ENCODE data around the gene LIN7B.
A peak's percentile ranks its signal among the peaks of the same experiment; 100 is the strongest.
"Not testable (repeated sequence)": the region's sequence is repeated elsewhere in the genome, so short reads cannot be mapped to it uniquely, and the experiment has no call there.

LIN7B gene

DNA sequence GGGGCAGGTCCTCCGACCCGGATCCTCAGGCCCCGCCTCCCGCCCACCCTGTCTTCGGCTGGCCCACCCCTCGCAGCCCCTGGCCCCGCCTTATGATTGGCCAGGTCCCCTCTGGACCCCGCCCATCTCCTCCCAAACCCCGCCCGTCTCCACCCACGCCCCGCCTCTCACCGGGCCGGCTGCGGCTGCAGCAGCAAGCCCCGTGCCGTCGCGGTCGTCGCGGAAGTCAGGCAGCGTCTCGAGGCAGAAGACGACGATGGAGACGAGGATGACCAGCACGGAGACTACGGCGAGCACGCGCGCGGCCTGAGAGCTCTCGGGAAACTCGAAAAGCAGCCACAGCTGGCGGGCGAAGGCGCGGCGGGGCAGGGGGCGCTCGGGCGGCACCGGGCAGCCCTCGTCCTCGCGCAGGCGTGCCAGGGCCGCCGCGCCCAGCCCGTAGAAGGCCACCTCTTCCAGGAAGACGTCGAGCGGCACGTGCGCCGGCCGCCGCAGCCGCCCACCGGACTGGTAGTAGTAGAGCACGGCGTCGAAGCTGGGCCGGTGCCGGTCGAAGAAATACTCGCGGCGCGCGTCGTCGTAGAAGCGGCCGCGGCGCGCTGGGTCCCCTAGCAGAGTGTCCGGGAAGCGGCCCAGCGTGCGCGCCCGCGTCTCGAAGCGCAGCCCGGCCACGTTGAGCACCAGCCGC, 42.2 kb upstream of the LIN7B start:
- H3K27me3 ChIP-seq (ENCODE audit: control insufficient read depth, low read length): peaks cover 6% of the 10 kb centered on the region
- H3K79me2 ChIP-seq (ENCODE audit: control insufficient read depth, low read length): no peaks in the 10 kb centered on the region
- H4K20me1 ChIP-seq (ENCODE audit: control insufficient read depth, insufficient read depth, low read depth, low read length): no peaks in the 10 kb centered on the region
- no peaks in the 10 kb centered on the region for H3K36me3 ChIP-seq (ENCODE audit: control insufficient read depth, low read length)
- no peak overlapping the region for H3K27ac ChIP-seq (ENCODE audit: low read depth, low read length)
- no peaks in the 10 kb centered on the region for H3K4me1 ChIP-seq (ENCODE audit: control insufficient read depth, low read length)
- TF ChIP-seq, protein P1, sequence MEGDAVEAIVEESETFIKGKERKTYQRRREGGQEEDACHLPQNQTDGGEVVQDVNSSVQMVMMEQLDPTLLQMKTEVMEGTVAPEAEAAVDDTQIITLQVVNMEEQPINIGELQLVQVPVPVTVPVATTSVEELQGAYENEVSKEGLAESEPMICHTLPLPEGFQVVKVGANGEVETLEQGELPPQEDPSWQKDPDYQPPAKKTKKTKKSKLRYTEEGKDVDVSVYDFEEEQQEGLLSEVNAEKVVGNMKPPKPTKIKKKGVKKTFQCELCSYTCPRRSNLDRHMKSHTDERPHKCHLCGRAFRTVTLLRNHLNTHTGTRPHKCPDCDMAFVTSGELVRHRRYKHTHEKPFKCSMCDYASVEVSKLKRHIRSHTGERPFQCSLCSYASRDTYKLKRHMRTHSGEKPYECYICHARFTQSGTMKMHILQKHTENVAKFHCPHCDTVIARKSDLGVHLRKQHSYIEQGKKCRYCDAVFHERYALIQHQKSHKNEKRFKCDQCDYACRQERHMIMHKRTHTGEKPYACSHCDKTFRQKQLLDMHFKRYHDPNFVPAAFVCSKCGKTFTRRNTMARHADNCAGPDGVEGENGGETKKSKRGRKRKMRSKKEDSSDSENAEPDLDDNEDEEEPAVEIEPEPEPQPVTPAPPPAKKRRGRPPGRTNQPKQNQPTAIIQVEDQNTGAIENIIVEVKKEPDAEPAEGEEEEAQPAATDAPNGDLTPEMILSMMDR (IDR thresholded peaks at IDR 0.05; ENCODE audit: low read depth, low read length, poor library complexity, severe bottlenecking): no peak
- no peak for TF ChIP-seq EZH2phosphoT487 (IDR thresholded peaks at IDR 0.05; ENCODE audit: borderline replicate concordance, low read length)
- H3K4me2 ChIP-seq (ENCODE audit: low read length): no peak overlapping the region
- H3K9me3 ChIP-seq (ENCODE audit: control insufficient read depth, insufficient read depth, low read length): no peaks in the 10 kb centered on the region
- no peak overlapping the region for H3K4me3 ChIP-seq (ENCODE audit: low read length)
- no peaks in the 10 kb centered on the region for H3K9me2 ChIP-seq (replicated peaks; ENCODE audit: control insufficient read depth, low read length)
- no peaks in the 10 kb centered on the region for H3F3A ChIP-seq (ENCODE audit: control insufficient read depth, insufficient read depth)

DNA sequence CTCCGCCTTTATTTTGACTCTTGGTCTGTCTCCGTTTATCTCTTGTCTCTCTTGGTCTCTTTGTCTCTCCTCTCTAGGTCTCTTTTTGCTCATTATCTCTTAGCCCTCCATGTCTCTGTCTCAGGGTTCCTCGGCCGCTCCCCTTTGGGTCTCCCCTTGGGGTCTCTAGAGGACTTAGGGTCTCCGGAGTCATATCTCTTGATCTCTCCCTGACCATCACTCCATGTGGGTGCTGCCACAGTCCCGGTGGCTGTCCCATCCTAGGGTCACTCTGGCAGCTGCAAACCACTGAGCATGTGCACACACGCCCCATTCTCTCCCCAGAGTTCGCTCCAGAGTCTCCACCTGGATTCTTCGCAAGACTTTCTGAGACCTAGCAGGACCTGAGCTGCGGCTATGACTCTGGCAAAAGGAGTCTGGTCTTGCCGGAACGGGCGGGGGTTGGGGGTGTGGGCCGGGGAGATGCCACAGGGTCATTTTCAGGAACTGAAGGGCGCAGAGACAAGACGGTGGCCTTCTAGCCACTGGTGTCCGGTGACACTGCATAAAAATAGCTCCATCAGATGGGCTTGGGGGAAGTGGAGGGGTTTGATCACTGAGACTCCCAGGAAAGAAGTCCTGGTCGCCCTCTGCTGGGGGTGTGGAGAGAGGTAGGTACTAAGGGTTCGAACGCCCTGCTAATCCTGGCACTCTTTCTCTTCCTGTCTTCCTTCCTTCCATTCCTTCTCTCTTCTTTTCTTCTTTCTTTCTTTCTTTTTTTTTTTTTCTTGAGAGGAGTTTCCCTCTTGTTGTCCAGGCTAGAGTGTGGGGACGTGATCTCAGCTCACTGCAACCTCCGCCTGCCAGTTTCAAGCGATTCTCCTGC, 40.4 kb upstream of the LIN7B start:
- no peaks in the 10 kb centered on the region for H3K4me1 ChIP-seq (ENCODE audit: control insufficient read depth, low read length)
- H3K4me3 ChIP-seq (ENCODE audit: low read length): no peak overlapping the region
- no peaks in the 10 kb centered on the region for H3K36me3 ChIP-seq (ENCODE audit: control insufficient read depth, low read length)
- no peaks in the 10 kb centered on the region for H4K20me1 ChIP-seq (ENCODE audit: control insufficient read depth, insufficient read depth, low read depth, low read length)
- TF ChIP-seq, protein P1 (IDR thresholded peaks at IDR 0.05; ENCODE audit: low read depth, low read length, poor library complexity, severe bottlenecking): peak; percentile 43
- TF ChIP-seq EZH2phosphoT487 (IDR thresholded peaks at IDR 0.05; ENCODE audit: borderline replicate concordance, low read length): no peak
- H3K27ac ChIP-seq (ENCODE audit: low read depth, low read length): no peak overlapping the region
- no peaks in the 10 kb centered on the region for H3K27me3 ChIP-seq (ENCODE audit: control insufficient read depth, low read length)
- no peaks in the 10 kb centered on the region for H3F3A ChIP-seq (ENCODE audit: control insufficient read depth, insufficient read depth)
- H3K79me2 ChIP-seq (ENCODE audit: control insufficient read depth, low read length): no peaks in the 10 kb centered on the region
- no peaks in the 10 kb centered on the region for H3K9me3 ChIP-seq (ENCODE audit: control insufficient read depth, insufficient read depth, low read length)
- H3K9me2 ChIP-seq (replicated peaks; ENCODE audit: control insufficient read depth, low read length): no peaks in the 10 kb centered on the region
- no peak overlapping the region for H3K4me2 ChIP-seq (ENCODE audit: low read length)

DNA sequence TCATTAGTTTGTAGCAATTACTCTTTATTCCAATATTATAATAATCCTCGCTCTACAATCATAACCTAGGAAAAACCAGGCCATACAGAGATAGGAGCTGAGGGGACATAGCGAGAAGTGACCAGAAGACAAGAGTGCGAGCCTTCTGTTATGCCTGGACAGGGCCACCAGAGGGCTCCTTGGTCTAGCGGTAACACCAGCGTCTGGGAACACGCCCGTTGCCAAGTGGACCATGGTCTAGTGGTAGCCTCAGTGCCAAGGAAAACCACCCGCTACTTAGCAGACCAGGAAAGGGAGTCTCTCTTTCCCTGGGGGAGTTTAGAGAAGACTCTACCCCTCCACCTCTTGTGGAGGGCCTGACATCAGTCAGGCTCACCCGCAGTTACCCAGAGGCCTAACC, 39.3 kb upstream of the LIN7B start:
- not testable (repeated sequence) for H3K79me2 ChIP-seq (ENCODE audit: control insufficient read depth, low read length); H3K4me1 ChIP-seq (ENCODE audit: control insufficient read depth, low read length); H4K20me1 ChIP-seq (ENCODE audit: control insufficient read depth, insufficient read depth, low read depth, low read length); H3F3A ChIP-seq (ENCODE audit: control insufficient read depth, insufficient read depth); H3K27me3 ChIP-seq (ENCODE audit: control insufficient read depth, low read length); H3K27ac ChIP-seq (ENCODE audit: low read depth, low read length); H3K9me2 ChIP-seq (replicated peaks; ENCODE audit: control insufficient read depth, low read length); H3K36me3 ChIP-seq (ENCODE audit: control insufficient read depth, low read length); H3K4me2 ChIP-seq (ENCODE audit: low read length); H3K4me3 ChIP-seq (ENCODE audit: low read length); H3K9me3 ChIP-seq (ENCODE audit: control insufficient read depth, insufficient read depth, low read length)
- TF ChIP-seq, protein P1 (IDR thresholded peaks at IDR 0.05; ENCODE audit: low read depth, low read length, poor library complexity, severe bottlenecking): peak; percentile 21

Data from DOHH2 (cell line).